H1 (cell line): ENCODE results near the gene ALG14. TPM values are rescaled to one million over a fixed set of nuclear protein-coding genes. Genes with fewer than 3 reads are reported as not detected.

Experiments
- CTCF ChIA-PET: fragments of 300-600 bp; sonication (Branson Sonifier 250); formaldehyde crosslinking; loops from one replicate; lab custom pipeline; 2021; ENCODE audit not compliant: partially characterized antibody; lab: Charles Lee
- POLR2A ChIA-PET: fragments of 300-600 bp; sonication (Branson Sonifier 250); formaldehyde crosslinking; loops from one replicate; lab custom pipeline; 2021; ENCODE audit warnings: inconsistent platforms; ENCODE audit not compliant: partially characterized antibody; lab: Charles Lee
- DNase-seq, 2 experiments: peaks; one replicate each; pipeline versions ENCODE4 v3.0.0 to v3.0.0-alpha.2; 2010 to 2022; ENCODE audit warnings: low spot score in 2 of 2, low read depth in 1 of 2, mixed read lengths in 1 of 2
- FAIRE-seq: peaks from 2 replicates; lab custom pipeline; 2011; peaks lifted over from hg19 to GRCh38; lab: Jason Lieb, UNC
- H2AFZ ChIP-seq: 2 replicates; pipeline ENCODE4 v1.8.1; 2012; ENCODE audit warnings: low read length, inconsistent platforms
- H2AK5ac ChIP-seq: 2 replicates; pipeline ENCODE4 v1.6.1; 2013; ENCODE audit warnings: low read depth, low read length
- H2BK120ac ChIP-seq: replicated peaks from 2 replicates; pipeline ENCODE3; 2013; ENCODE audit warnings: low read depth, low read length, inconsistent platforms
- H2BK12ac ChIP-seq: 2 replicates; pipeline ENCODE4 v1.6.1; 2013; ENCODE audit warnings: low read depth, low read length
- H2BK15ac ChIP-seq: 2 replicates; pipeline ENCODE4 v1.6.1; 2013; ENCODE audit warnings: low read length
- H2BK20ac ChIP-seq: 2 replicates; pipeline ENCODE4 v1.6.1; 2013; ENCODE audit warnings: low read length
- H2BK5ac ChIP-seq: 2 replicates; pipeline ENCODE4 v1.6.1; 2013; ENCODE audit warnings: low read depth, low read length
- H3K14ac ChIP-seq: 2 replicates; pipeline ENCODE4 v1.6.1; 2013; ENCODE audit warnings: inconsistent platforms; ENCODE audit not compliant: insufficient read length
- H3K18ac ChIP-seq: 2 replicates; pipeline ENCODE4 v1.6.1; 2013; ENCODE audit warnings: low read length; ENCODE audit errors: extremely low read depth
- H3K23ac ChIP-seq: 2 replicates; pipeline ENCODE4 v1.6.1; 2013; ENCODE audit warnings: inconsistent platforms; ENCODE audit not compliant: insufficient read length
- H3K23me2 ChIP-seq: 2 replicates; pipeline ENCODE4 v1.6.1; 2013; ENCODE audit warnings: low read depth, low read length
- H3K27ac ChIP-seq: 2 replicates; pipeline ENCODE4 v1.6.1; 2011; ENCODE audit warnings: low read depth, low read length, inconsistent platforms
- H3K27me3 ChIP-seq, 4 experiments: replicated peaks in 1 of 4; 1 replicate in 1 of 4; 2 replicates in 3 of 4; pipeline versions ENCODE4 v1.6.1 to v1.8.1; 2011 to 2013; ENCODE audit warnings: low read length in 3 of 4, mild to moderate bottlenecking in 3 of 4, inconsistent platforms in 2 of 4, mixed read lengths in 2 of 4, moderate library complexity in 1 of 4; ENCODE audit not compliant: control insufficient read depth in 3 of 4, insufficient read depth in 3 of 4; ENCODE audit errors: extremely low read depth in 1 of 4
- H3K36me3 ChIP-seq, 4 experiments: 2 replicates each; pipeline versions ENCODE4 v1.6.1 to v1.8.1; 2011 to 2013; ENCODE audit warnings: mild to moderate bottlenecking in 4 of 4, low read length in 3 of 4, moderate library complexity in 2 of 4, control low read depth in 1 of 4, inconsistent platforms in 1 of 4; ENCODE audit not compliant: insufficient read depth in 4 of 4, control insufficient read depth in 2 of 4
- H3K4ac ChIP-seq: replicated peaks from 2 replicates; pipeline ENCODE3; 2013; ENCODE audit warnings: low read length, low read depth, mixed read lengths, inconsistent platforms; ENCODE audit not compliant: insufficient read length
- H3K4me1 ChIP-seq, 4 experiments: replicated peaks in 1 of 4; 1 replicate in 1 of 4; 2 replicates in 3 of 4; pipeline versions ENCODE4 v1.6.1 to v1.8.1; 2011 to 2013; ENCODE audit warnings: low read length in 3 of 4, inconsistent platforms in 2 of 4, mixed read lengths in 1 of 4; ENCODE audit not compliant: insufficient read depth in 4 of 4, control insufficient read depth in 3 of 4
- H3K4me2 ChIP-seq, 2 experiments: 2 replicates each; pipeline versions ENCODE4 v1.6.1 to v1.8.1; 2011 to 2013; ENCODE audit warnings: low read depth in 2 of 2, low read length in 2 of 2, control low read depth in 1 of 2, inconsistent platforms in 1 of 2, mild to moderate bottlenecking in 1 of 2; ENCODE audit not compliant: insufficient read depth in 1 of 2
- H3K4me3 ChIP-seq, 4 experiments: fragments of 200-600, 300-600 bp in 1 of 4; sonication (generic), shearing (Covaris generic), sonication (Bioruptor Twin) in 1 of 4; 2 replicates each; pipeline versions ENCODE4 v1.5.1 to v1.8.1; 2011 to 2016; ENCODE audit warnings: low read length in 4 of 4, low read depth in 3 of 4, control low read depth in 2 of 4, inconsistent platforms in 2 of 4, mild to moderate bottlenecking in 2 of 4, mixed read lengths in 1 of 4, moderate library complexity in 1 of 4; ENCODE audit not compliant: insufficient read depth in 2 of 4; ENCODE audit errors: extremely low read depth in 1 of 4
- H3K56ac ChIP-seq: replicated peaks from 2 replicates; pipeline ENCODE3; 2013; ENCODE audit warnings: low read depth, mild to moderate bottlenecking, mixed read lengths, low read length, inconsistent platforms; ENCODE audit not compliant: insufficient read length
- H3K79me1 ChIP-seq: 2 replicates; pipeline ENCODE4 v1.6.1; 2013; ENCODE audit warnings: low read depth, low read length, control low read depth
- H3K79me2 ChIP-seq, 2 experiments: 2 replicates each; pipeline versions ENCODE4 v1.6.1 to v1.8.1; 2012 to 2013; ENCODE audit warnings: low read length in 2 of 2, mild to moderate bottlenecking in 2 of 2, inconsistent platforms in 1 of 2; ENCODE audit not compliant: insufficient read depth in 2 of 2, control insufficient read depth in 1 of 2
- H3K9ac ChIP-seq, 4 experiments: replicated peaks in 1 of 4; 1 replicate in 1 of 4; 2 replicates in 3 of 4; pipeline versions ENCODE4 v1.6.1 to v1.8.1; 2011 to 2013; ENCODE audit warnings: low read depth in 3 of 4, low read length in 3 of 4, control low read depth in 2 of 4, mild to moderate bottlenecking in 2 of 4, moderate library complexity in 2 of 4, inconsistent platforms in 1 of 4; ENCODE audit errors: extremely low read depth in 1 of 4
- H3K9me3 ChIP-seq, 2 experiments: 2 replicates each; pipeline versions ENCODE4 v1.6.1 to v1.8.1; 2012 to 2013; ENCODE audit warnings: mild to moderate bottlenecking in 2 of 2, moderate library complexity in 2 of 2, control low read depth in 1 of 2, inconsistent platforms in 1 of 2, low read depth in 1 of 2, low read length in 1 of 2, mixed read lengths in 1 of 2; ENCODE audit not compliant: insufficient read depth in 2 of 2
- H4K20me1 ChIP-seq, 2 experiments: replicated peaks in 1 of 2; 2 replicates each; pipeline versions ENCODE3 to v1.8.1; 2011 to 2013; ENCODE audit warnings: inconsistent platforms in 2 of 2, low read length in 2 of 2, mild to moderate bottlenecking in 1 of 2; ENCODE audit not compliant: insufficient read depth in 2 of 2, control insufficient read depth in 1 of 2
- H4K5ac ChIP-seq: 2 replicates; pipeline ENCODE4 v1.6.1; 2013; ENCODE audit warnings: low read length, low read depth, mixed read lengths, inconsistent platforms; ENCODE audit not compliant: insufficient read length
- H4K8ac ChIP-seq: 2 replicates; pipeline ENCODE4 v1.8.0; 2013; ENCODE audit warnings: mild to moderate bottlenecking, moderate library complexity, low read length, inconsistent platforms; ENCODE audit not compliant: insufficient read depth; ENCODE audit errors: extremely low read depth
- H4K91ac ChIP-seq: replicated peaks from 2 replicates; pipeline ENCODE3; 2013; ENCODE audit warnings: low read length, mixed read lengths, inconsistent platforms; ENCODE audit not compliant: insufficient read length
- BRCA1 ChIP-seq: IDR thresholded peaks from 2 replicates; pipeline ENCODE4 v1.6.1; 2012; ENCODE audit warnings: low read depth, low read length, improper control_type of control experiment
- CHD2 ChIP-seq: IDR thresholded peaks from 2 replicates; pipeline ENCODE4 v1.6.1; 2012; ENCODE audit warnings: low read length, improper control_type of control experiment
- CTCF ChIP-seq, 3 experiments: IDR thresholded peaks; 1 replicate in 2 of 3; 2 replicates in 1 of 3; pipeline versions ENCODE4 v1.5.1 to v1.6.1; 2011; ENCODE audit warnings: low read length in 3 of 3, mild to moderate bottlenecking in 3 of 3, inconsistent platforms in 2 of 3, low read depth in 1 of 3, moderate library complexity in 1 of 3; ENCODE audit not compliant: insufficient read depth in 1 of 3; ENCODE audit errors: control extremely low read depth in 1 of 3
- GABPA ChIP-seq: IDR thresholded peaks from 2 replicates; pipeline ENCODE4 v1.6.1; 2011; ENCODE audit warnings: mild to moderate bottlenecking, low read length, moderate library complexity, borderline replicate concordance; ENCODE audit not compliant: insufficient read depth
- POU5F1 ChIP-seq: IDR thresholded peaks from 2 replicates; pipeline ENCODE4 v1.6.1; 2011; ENCODE audit warnings: low read depth, mild to moderate bottlenecking, low read length, moderate library complexity
- RBBP5 ChIP-seq: IDR thresholded peaks from 2 replicates; pipeline ENCODE4 v1.7.1; 2012; ENCODE audit warnings: low read depth, mild to moderate bottlenecking, inconsistent platforms, low read length, moderate library complexity, borderline replicate concordance
- SUZ12 ChIP-seq: fragments of 200-600 bp; sonication (generic); IDR thresholded peaks from 2 replicates; pipeline ENCODE4 v1.6.1; 2012; ENCODE audit warnings: mild to moderate bottlenecking, inconsistent platforms, low read length, moderate library complexity, mixed read lengths
- polyA plus RNA-seq, 7 experiments: library from polyadenylated mRNA; depleted of rRNA in 3 of 7; stranded (reverse) in 5 of 7; unstranded in 2 of 7; fragments of >200 nt in 5 of 7; fragments of 200-250 nt in 2 of 7; gene quantifications; 1 replicate in 5 of 7; 2 replicates in 1 of 7; 4 replicates in 1 of 7; pipeline versions ENCODE4 v1.2.1 to v1.2.3, GENCODE V29; 2011 to 2013; ENCODE audit warnings: missing spikeins in 2 of 7, mixed read lengths in 2 of 7
- total RNA-seq: library from RNA; stranded (reverse); fragmentation: NEBNext Ultra II Directional; extraction: Animal tissue kit (Norgen Biotek cat#: 25700); gene quantifications from 2 replicates; pipeline ENCODE4 v1.2.1, GENCODE V29; 2021

ALG14 gene
- total and polyA plus RNA-seq, 2 of the 8 experiments (the other 6 are each of a cell fraction or from before 2014, with no cell fraction given) = 0.95 to 1.3 TPM

GRCh38 chr1:94953107-94953506 lies 119.6 kb downstream of the ALG14 start:
- Histone ChIP-seq H2BK5ac (no peak overlapping the region), H3K23ac (no peak overlapping the region), H3K4me2 (no peak overlapping the region), H3K4me1 (peaks cover 0 to 6% (median 6%) of the 10 kb centered on the region in 4 experiments; a peak in 3 of 7 replicates), H2BK120ac (no peak overlapping the region), H3K14ac (no peak overlapping the region), H3K56ac (no peak overlapping the region), H3K23me2 (no peaks in the 10 kb centered on the region), H4K91ac (no peak overlapping the region), H3K4ac (no peak overlapping the region), H3K4me3 (no peak overlapping the region), H2AK5ac (no peak overlapping the region), H2BK12ac (no peak overlapping the region), H3K9ac (no peak overlapping the region), H2AFZ (no peak overlapping the region), H3K27ac (no peak overlapping the region), H4K20me1 (no peaks in the 10 kb centered on the region), H4K5ac (no peak overlapping the region), H3K18ac (no peak overlapping the region), H3K79me1 (no peaks in the 10 kb centered on the region), H4K8ac (no peak overlapping the region), H3K79me2 (no peaks in the 10 kb centered on the region), H2BK15ac (no peak overlapping the region), H3K36me3 (no peaks in the 10 kb centered on the region), H3K9me3 (no peaks in the 10 kb centered on the region), H3K27me3 (no peaks in the 10 kb centered on the region), H2BK20ac (no peak overlapping the region)
- DNase-seq (no peak), FAIRE-seq (no peak)
- POLR2A ChIA-PET = interaction anchor here (0.6 to 1.6 kb wide), 3 partner anchors 19 to 156 kb away, joined by 3 to 5 read pairs (median 4); partner anchors contain the start of gene CNN3
- CTCF ChIA-PET = interaction anchor here (1.0 to 1.6 kb wide), 2 partner anchors 9 to 17 kb away, joined by 3 to 4 read pairs; no protein-coding TSS in a partner anchor
- TF ChIP-seq SUZ12 (no peak), POU5F1 (no peak), CTCF (IDR thresholded peaks at IDR 0.05; ENCODE audit: control extremely low read depth in 1 of 3, insufficient read depth in 1 of 3, low read depth in 1 of 3, low read length in 3 of 3) (no peak), BRCA1 (no peak), RBBP5 (no peak), CHD2 (no peak), GABPA (no peak)
